ENCODE measurements around the gene C3orf20.

C3orf20 gene

DNA sequence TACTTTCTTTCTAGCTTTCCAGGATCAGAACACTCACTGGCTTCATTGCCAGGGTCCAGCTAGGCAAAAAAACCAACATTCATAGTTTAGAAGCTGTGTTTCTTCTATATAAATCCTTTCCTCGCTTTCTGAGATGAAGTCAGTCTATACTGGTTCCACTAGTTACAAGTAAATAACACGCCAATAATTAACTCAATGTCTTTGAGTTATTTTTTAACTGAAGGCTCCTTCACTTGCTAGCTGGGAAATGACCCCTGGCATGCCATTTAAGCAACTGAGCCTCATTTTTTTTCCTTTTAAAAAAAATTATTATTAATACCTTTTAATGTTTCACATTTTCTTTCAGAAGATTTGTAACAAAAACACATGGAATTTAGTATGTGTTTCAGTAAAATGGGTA is 25.5 kb upstream of the C3orf20 start:
- no peak overlapping the region for H3K4me3 ChIP-seq (ENCODE audit: low read depth, low read length)

DNA sequence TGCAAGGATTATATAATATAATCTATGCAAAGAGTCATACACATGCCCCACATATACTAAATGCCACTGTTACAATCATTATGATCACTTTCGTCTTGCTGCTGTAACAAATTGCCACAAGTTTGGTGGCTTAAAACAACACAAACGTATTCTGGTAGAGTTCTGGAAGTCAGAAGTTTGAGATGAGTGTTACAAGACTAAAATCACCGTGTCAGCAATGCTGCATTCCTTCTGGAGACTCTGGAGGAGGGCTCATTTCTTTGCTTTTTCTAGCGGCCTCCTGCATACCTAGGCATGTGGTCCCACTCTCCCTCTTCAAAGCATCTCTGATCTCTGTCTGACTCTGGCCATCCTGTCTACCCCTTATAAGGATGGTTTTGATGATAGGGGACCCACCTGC is 24.7 kb upstream of the C3orf20 start:
- no peak overlapping the region for H3K4me3 ChIP-seq (ENCODE audit: low read depth, low read length)

DNA sequence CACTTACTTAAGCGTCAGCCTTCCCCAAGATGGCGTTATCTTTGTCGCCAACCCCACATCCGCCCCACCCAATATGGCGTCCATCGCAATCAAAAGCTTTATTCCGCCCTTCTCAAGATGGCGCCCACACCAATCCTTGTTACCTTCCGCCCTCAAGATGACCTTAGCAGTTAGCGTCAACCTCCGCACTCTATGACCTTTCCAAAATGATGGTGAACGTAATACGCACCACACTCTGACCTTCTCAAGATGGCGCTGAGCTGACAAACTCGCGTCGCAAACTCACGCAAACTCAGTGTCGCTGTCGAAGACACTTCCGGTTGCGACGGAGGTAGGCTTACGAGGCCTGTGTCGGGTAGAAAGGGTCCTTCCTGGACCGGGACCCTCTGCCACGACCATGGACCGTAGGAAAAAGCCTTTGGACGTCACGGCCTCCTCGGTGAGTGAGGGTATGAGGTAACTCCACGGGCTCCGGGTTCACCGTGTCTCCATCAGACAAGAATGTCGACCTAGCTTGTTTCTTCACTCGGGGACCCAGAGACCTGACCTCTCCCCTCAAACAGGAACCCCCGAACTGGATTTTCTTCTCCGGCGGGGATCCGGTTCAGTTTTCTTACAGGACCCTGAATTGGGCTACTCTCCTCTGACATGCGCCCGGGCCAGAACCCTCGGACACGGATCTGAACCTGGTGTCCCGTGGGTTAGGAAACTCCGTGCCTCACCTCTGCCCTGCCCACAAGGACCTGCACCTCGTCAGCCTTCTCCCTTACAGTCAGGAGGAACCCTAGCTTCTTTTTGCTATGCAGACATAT is 23.3 kb upstream of the C3orf20 start, which contains the start of gene CCDC174:
Gene CCDC174 (plus strand): TSS at position 323 of the 812 bp plus-strand sequence. CDS start 75 bp downstream, at position 398.
- H3K4me3 ChIP-seq (ENCODE audit: low read depth, low read length) = peak within 1 kb of the TSS; percentile 97

DNA sequence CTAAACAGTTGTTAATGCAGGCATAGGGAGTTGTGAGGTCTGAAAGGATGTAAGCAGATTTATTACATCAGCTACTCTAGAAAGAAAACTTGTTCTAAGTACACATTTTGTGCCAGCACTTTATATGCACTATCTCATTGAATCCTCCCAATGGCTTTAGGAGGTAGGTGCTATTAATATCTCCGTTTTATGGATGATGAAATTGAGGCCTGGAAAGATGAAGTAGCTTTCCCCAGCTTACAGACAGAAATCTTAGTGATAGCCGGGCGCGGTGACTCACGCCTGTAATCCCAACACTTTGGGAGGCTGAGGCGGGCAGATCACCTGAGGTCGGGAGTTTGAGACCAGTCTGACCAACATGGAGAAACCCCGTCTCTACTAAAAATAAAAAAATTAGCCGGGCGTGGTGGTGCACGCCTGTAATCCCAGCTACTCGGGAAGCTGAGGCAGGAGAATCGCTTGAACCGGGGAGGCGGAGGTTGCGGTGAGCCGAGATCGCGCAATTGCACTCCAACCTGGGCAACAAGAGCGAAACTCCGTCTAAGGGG is 22.5 kb upstream of the C3orf20 start:
- peak overlapping the region; percentile 97 for H3K4me3 ChIP-seq (ENCODE audit: low read depth, low read length)

DNA sequence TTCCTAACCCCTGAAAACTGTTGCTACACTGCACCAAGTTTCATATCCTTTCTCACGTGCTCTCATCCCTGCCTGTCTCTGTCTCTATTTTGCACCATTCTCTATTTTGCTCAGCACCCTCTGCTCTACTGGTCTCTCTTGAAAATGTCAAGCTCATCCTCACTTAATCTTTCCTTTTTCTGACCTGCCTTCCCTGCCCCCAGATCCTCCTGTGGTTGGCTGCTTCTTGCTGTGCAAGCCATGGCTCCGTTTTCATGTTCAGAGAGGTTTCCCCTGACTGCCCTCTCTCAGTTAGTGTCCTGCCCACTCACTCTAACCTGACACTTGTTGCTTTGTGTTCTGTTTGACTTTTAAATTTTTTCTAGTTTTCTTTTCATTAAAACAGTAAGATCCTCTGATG is 17.4 kb upstream of the C3orf20 start:
- no peak overlapping the region for H3K4me3 ChIP-seq (ENCODE audit: low read depth, low read length)

DNA sequence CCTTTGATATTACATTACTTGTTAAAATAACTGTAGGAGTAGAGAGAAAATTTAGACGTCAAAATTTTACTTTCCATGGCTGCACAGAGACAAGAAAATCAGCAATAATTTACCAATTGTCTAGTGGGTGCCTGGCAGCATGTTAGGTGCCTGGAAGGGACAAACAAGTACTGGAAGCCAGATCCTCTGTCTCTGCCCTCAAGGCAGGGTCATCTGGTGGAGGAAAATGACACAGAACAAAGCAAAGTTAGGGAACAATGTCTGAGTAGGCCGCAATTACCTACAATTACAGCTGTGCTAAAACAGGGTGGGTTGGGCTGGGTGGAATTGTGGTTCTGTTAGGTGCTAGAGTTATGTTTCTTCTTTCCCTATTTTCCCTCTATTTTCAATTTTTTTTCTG is 16.0 kb upstream of the C3orf20 start:
- no peak overlapping the region for H3K4me3 ChIP-seq (ENCODE audit: low read depth, low read length)

DNA sequence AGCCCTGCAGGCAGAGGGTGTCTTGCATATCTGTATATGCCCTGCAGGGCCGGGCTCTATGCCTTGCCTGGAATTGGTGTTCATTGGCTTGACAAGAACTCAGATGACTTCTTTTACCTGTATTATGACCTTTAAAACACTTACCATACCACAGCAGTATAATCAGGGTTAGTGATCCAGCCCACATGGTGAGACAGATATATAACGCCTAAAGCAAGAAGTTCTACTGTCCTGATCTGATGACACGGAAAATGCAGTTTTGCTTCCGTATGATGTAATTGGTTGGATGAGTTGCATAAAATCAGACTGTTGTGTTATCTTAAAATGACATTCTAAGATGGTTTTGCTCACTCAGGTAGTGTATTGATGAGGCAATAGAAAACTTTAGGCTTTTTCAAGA is 14.0 kb upstream of the C3orf20 start:
- no peak overlapping the region for H3K4me3 ChIP-seq (ENCODE audit: low read depth, low read length)

DNA sequence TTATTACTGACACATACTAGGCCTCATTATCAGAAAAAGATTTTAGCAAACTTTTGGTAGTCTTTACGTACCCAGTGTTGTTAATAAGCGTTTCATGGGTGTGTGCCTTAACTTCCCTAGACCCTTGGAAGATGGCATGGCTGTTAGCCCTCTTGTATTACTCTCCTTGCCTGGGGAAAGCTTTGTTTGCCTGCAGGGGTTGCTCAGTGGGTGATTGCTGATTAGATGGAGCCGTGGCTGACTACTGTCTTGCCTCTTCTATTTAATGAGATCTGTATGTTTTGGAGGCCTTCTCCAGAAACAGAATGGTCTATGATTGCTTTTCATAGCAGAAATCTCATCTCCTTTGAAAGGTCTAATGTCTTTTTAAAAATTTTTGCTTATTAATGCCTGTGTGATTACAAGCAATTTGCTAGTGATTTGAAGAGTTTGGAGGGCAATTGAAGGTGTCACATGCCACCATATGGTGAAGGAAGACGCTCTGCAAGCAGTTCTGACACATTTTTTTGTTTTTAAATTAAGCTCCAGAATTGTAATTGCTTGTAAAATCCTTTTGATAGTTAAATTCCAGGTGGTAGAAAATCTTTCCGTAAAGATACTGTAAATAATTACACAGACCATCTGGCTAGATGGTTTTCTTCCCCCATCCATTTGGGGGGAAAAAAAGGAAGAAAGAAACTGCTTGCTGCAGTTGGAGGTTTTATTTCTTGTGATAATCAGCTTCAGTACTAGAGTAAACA is 11.4 kb upstream of the C3orf20 start:
- H3K4me3 ChIP-seq (ENCODE audit: low read depth, low read length) = no peak overlapping the region

DNA sequence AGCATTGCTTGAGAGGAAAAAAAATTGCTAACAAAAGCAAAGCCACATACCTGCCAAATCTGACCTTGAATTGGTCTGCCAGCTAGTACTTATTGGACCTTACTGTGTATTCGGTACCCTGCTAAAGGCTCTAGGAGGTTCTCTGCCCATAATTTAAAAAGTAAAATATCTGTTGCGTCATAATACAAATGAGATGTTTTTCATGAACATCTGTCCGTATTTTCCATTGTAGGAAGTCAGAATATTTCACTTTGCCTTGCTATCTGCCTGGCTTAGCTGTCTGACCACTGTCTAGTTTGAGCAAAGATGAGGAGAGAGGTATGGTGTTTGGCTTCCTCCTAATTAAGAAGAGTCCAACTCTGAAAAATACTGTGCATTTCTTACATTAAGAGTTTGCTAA is 10.8 kb upstream of the C3orf20 start:
- no peak overlapping the region for H3K4me3 ChIP-seq (ENCODE audit: low read depth, low read length)

DNA sequence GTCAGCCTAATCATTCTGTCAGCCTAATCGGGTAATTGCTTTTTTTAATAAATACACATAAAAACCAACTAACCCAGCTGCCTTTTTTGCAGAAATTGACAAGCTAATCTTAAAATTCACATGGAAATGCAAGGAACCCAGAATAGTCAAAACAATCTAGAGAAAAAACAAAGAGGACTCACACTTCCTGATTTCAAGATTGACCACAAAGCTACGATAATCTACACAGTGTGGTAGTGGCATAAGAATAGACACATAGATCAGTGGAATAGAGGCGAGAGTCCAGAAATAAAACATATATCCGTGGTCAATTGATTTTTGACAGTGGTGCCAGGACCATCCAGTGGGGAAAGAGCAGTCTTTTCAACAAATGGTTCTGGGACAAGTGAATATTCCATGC is 2.4 kb upstream of the C3orf20 start:
- no peak overlapping the region for H3K4me3 ChIP-seq (ENCODE audit: low read depth, low read length)

DNA sequence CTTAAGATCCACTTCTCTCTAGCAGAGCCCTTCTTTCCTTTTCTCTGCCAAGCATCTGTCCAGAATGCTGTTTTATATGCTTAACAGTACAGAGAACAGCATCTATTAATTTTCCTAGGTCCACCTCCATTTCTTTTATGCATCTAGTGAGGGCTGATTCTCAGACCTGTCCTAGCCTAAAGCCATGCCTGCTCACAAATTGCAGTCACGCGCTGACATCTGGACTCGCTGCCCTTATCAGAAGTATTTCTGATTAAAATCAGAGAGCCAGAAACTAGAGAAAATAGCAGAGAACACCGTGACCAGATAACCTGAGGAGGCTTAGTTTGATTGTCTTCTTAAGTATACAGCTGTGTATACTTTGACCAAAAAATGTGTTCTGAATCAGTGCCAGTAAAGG is 1.9 kb downstream of the C3orf20 start:
- H3K4me3 ChIP-seq (ENCODE audit: low read depth, low read length) = no peak overlapping the region

DNA sequence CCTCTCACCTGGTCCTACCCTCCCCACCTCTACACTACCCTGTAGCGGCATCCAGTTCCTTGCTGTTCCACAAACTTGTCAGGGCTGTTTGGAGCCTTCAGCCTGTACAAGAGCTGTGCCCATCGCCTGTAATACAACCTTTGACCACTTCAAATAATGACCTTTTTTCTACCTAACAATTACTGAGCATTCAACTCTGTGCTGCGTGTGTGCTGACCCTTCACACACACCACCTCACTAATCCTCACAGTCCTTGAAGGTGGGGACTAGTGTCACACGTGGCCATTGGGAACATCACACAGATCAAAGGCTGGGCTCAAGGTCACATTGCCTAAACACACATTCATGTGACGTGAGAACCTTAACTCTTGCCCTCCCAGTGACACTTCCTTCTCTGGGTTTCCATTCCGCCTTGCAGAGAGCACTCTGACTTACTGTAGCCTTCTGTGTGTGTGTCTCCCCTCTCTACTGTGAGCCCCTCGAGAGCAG is 3.1 kb downstream of the C3orf20 start:
- H3K4me3 ChIP-seq (ENCODE audit: low read depth, low read length) = no peak overlapping the region

DNA sequence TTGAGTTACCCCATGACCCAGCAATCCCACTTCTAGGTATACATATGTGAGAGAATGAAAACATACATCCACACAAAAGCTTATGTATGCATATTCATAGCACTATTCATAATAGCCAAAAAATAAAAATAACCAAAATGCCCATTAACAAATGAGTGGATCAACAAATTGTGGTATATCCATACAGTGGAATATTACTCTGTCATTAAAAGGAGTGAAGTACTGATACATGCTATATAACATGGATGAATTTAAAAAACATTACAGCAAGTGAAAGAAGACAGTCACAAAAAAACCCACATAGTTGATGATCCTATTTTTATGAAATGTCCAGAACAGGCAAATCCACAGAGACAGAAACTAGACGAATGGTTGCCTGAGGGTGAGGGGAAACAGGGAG is 5.2 kb downstream of the C3orf20 start:
- no peak overlapping the region for H3K4me3 ChIP-seq (ENCODE audit: low read depth, low read length)

DNA sequence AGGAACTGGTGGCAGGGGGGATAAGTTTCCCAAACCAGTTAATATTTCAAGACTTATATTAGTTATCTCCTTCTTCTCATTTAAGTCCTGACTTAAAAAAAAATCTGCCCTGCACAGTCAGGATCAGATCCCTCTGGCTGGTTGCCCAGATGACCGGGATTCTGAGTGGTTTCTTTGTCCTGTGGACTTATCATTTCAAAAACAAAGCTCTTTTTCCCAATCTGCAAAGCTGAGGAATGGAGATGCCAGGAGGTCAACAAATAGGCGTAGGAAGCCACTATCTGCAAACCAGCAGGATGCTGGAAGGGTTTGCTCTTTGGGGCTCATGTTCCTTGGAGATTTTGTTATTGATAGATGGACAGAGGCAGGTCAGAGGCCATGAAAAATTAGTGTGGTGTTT is 5.8 kb downstream of the C3orf20 start:
- no peak overlapping the region for H3K4me3 ChIP-seq (ENCODE audit: low read depth, low read length)

DNA sequence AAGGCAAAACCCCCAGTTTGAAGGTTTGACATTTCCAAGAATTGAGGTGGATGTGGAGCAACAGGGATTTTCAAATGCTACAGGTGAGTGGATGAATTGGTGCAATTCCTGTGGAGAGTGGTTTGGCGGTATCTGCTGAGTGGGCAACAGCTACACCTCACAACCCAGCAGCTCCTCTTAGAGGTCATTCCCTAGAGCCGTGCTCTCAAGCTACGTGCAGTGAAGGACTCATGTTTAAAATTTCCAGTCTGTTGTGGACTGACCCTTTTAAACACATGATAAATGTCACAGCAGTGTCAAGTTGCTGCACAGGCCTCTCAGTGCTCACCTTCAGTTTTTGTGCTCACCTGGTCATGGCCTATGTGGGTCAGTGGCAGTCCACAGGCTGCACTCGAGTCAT is 9.5 kb downstream of the C3orf20 start:
- H3K4me3 ChIP-seq (ENCODE audit: low read depth, low read length) = no peak overlapping the region

DNA sequence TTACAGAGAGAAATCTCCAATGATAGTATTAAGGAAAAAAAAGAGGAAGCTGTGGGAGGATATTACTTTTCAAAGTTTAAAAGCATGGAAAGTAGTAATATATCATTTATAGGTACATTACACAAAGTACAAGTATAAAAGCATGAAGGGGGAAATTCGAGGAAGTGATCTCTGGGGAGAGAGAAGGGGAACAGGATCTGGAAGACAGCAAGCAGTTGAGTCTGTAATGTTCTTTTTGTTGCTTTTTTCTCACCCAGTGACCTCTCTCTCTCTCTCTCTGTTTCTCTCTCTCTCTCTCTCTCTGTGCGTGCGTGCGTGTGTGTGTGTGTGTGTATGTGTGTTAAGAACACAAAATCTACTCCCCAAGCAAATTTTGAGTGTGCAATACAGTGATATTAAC is 10.2 kb downstream of the C3orf20 start:
- no peak overlapping the region for H3K4me3 ChIP-seq (ENCODE audit: low read depth, low read length)

DNA sequence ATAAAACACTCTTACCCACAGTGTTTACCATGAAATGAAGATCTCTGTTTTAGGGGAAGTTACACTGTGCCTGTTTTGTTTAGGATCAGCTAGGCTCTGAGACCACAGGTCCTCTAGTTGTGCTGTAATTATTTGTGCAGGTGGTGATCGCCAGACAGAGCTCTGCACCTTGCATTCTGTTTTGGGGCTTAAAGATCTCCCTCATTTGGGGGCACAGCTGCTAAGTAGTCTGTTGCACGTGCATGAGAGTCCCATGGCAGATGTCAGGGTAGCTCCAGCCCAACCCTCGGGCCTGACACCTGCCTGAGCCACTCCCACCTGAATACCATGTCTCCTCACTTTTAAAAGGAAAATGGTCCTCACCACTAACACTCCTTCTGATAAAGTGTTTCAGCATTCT is 12.4 kb downstream of the C3orf20 start:
- H3K4me3 ChIP-seq (ENCODE audit: low read depth, low read length) = no peak overlapping the region

DNA sequence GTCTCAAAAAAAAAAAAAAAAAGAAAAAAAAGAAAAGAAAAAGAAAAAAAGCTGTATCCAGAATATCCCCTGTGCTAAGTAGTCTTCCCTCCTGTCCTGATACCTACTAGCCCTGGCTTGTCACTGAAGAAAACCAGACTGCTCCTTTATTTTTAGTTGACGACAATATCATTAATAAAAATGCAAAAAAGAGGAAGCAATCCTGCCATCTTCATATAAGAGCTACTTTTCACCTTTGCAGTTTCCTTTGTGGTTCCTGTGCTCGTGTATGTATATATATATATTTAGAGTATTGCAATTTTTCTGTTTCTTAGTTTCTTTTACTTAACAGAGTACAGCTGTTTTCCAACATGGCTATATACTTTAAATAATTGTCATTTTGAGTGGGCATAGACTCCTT is 13.6 kb downstream of the C3orf20 start:
- H3K4me3 ChIP-seq (ENCODE audit: low read depth, low read length) = no peak overlapping the region

DNA sequence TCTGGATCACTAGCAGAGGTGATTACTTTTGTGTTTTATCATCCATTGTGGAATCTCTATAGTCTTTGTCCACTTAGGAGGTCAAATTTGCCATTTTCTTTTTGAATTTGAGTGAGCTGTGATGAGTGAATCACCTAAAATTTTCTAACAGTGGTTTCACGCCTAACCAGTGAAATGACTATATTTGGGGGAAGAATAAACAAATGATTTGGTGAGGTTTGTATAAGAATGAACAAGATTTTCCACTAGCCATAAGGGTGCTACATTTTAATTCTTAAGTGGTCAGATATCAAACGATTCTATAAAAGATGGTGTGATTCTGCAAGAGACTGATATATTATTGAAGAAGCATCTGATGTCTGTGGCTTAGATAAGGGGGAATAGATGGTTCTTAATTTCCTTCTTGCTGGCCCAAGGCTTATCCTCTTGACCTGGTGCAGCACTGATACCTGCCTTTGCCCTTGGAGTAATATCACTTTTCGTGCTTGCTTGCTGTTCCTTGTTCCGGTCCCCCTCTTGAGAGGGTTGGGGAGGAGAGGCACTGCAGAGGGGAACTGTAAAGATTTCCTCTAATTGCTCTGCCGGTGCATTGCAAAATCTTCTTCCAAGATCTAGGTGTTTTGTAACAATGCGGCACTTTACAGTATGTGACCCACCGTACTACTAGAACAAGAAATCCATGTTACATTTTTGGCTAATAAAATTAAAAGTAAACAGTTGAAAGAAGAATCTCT is 14.5 kb downstream of the C3orf20 start:
- H3K4me3 ChIP-seq (ENCODE audit: low read depth, low read length) = no peak overlapping the region

DNA sequence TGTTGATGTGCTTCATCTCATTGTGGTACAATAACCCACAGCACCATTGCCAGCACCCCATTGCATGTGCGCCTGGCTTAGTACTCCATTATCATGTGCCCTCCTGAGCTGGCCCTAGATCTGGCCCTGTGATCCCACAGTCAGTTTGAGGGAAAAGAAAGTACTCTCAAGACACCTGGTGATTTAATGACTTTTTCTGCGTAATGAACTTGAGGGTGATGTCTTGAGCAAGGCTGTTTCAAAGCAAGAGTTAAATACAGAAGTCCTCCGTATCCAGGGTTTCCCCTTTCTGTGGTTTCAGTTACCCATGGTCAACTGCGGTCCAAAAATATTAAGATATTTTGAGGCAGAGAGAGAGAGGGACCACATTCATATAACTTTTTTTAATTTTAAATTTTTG is 16.3 kb downstream of the C3orf20 start:
- no peak overlapping the region for H3K4me3 ChIP-seq (ENCODE audit: low read depth, low read length)

DNA sequence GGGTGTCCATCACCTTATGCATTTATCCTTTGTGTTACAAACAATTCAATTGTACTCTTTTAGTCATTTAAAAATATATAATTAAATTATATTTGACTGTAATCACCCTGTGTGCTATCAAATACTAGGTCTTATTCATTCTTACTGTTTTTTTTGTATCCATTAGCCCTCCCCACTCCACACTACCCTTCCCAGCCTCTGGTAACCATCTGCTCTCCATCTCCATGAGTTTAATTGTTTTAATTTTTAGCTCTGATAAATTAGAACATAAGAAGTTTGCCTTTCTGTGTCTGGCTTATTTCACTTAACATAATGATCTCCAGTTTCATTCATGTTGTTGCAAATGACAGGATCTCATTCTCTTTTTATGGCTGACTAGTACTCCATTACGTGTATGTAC is 16.8 kb downstream of the C3orf20 start:
- no peak overlapping the region for H3K4me3 ChIP-seq (ENCODE audit: low read depth, low read length)

Data from iPS-11a (cell line).